NCI-H1930 (cell line): Measurements from ENCODE around the gene SIGLEC12.

ENCODE experiments used
- DNase-seq, 2 experiments: peaks; one replicate each; lab custom pipeline; 2025; lab: John Stamatoyannopoulos, UW

Gene SIGLEC12

DNA sequence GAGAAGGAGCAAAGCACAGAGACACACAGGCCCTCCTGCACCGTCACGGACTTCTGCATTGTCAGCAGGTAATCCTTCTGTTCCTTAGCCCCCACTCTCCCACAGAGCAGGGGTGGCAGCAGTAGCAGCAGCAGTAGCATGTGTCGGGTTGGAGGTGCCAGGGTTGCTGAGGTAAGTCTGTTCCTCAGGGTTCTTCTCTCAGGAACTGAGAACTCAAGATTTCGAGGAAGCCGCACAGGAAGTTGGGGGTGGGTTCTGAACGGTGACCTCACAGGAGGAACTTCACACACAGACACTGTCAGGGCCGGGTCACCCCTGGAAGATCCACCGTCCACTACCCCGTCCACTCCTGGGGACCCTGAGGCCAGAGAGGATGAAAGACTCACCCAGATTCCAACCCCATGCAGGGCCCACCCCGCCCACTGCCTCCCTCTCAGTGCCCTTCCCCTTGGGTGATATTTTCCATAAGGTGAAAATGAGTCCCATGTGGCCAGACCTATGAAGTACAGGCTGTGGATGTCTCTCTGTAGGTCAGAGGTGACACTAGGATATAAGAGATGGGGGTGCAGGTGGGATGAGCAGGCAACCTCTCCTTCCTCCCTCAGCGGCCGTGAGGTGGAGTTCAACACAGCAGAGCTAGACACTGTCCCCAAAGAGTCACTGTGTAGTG is at the start of gene SIGLEC12:
Gene SIGLEC12, minus strand, starts transcription at position 207 of the 670 bp plus-strand sequence. Its CDS starts 67 bp downstream, at position 140.
- DNase-seq = no peak

DNA sequence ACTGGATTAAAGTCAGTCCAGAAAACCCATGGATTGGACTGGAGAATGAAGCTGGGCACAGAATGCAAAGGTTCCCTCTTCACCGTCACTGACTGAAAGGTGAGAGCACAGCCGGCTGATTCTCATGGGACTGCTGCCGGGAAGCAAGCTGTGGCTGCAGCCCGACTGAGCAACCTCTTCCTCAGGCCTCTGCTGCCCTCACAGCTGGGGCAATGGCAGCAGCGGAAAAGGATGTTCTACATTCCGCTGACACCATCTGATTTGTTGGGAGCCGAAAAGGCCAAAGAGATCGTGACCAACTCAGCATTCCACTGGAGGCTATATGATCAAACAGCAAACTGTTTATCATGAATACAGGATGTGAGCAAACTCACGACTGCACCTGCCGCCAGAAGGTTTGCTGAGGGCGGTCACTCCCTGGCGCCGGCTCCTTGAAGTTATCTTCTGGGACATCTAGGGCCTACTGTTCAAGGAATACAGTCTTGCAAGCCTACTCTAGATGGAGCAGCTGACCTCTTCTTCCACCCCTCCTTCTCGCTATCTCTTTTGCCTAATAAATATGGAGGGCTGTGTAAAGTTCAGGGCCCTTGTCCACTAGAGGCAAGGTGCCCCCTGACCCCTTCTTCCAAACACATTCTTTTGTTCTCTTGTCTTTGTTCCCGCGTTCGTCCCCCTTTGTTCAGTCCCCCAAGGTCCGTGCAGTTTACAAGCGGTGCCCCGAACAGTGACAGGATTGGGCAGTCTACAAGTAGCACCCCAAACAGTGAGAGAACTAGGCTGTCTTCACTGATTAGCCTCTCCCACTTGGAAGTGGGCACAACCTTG is 49.5 kb upstream of the SIGLEC12 start:
- peak in 1 of 2 experiments; percentile 12 for DNase-seq

DNA sequence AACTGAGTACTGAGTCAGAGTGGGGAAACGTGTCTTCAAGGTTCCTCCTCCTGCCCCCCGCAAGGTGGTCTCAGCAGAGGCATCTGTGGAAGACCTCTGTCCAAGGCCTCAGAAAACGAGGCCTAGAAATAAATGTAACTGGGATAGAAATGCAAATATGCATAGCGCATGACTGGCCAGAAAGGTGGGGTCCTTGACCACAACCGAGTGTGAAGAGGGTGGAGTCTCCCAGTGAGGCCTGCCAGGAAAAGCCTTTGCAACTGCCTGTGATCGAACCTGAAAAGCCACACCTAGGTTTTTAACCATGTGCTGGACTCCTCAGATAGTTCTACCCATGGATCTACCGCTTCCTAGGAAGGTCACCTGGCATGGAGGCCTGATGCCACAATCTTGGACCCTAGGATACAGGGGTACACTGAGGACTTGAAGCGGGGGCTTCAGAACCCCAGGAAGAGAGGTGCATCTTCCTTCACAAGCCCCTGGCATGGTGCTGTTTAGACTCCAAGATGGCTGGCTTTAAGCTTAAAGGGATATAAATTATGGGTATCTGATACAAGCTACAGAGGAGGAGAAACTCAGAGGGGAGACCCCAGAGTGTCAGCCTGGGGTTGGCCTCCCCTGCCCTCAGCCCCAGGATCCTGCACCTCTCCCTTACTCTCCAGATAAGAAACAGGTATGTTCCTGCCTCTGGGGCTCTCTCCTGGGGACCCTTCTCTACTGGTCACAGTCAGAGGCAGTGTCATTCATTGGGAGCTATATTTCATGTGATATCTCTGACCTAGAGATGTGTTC is 48.1 kb upstream of the SIGLEC12 start:
- DNase-seq = no peak

DNA sequence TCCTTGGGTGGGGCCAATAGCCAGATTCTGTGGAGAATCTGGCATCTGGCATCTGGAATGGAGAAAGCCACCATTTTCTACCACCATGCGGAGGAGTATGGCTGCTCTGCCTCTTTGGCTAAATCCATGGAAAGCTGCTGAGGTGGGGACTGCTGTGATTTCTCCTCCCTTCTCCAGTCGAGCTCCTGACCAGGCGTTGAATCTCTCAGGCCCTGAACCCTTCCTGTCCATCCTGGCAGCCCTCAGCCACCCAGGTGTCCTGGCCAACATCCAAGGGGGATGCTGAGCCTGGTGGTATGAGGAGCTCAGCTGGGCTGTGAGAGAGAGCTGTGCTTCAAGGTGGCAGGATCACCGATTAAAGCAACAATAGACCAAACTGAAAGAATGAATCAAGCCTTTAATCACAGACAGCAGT is 47.3 kb upstream of the SIGLEC12 start:
- DNase-seq = no peak

DNA sequence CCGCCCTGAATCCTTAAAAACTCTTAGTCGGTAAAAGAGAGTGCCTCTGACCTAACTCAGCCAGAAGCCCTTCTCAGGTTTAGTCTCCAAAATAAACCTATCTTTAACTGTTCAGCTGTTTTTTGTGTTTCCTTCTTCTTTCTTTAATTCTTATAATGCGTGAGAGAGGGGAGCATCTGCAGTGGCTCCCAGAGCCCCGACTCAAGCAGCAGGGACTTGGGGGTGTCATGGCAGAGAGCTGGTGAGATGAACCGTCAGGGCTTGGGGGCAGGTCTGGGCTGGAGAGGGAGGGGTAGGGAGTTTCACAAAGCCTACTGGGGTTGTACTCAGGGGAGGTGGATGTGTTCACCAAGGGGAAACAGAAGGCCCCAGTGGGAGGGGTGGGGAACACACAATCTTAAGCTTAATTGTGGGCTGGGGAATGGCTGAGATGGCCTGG is 46.6 kb upstream of the SIGLEC12 start:
- DNase-seq = no peak

DNA sequence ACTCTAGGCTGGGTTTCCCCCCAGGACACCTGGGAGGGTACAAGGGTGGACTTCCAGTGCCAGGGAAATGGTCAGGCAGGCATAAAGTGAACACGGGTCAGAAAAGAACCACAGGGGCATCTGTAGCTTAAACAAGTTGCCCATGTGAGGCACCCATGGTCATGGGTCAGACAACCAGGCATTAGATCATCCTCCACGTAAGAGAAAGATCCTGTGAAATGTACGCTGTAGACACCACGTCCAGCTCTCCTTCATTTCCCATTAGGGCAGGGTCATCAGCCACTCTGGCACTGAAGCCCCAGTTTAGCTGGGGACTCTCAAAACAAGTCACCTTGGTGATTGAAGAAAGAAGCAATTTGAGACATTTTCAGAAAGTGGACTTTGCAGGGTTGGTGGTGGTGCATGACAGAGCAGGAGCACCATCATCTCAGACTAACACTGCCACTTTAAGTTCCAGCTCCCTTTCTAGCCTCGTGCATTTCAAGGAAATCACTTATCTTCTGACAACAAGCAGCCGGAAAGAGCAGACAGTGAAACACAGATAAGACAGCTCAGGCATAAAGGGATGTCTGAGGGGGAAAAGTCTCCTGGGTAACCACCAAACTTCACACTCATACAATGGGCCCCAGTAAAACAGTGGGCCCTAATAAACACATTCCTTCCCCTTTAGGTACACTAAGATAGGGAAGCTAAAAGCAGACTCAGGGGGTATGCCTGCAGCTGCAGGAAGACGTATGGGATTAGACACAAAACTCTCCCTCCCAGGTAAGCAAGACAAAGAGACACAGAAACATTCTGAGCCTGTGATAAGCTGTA is 46.0 kb upstream of the SIGLEC12 start:
- DNase-seq = no peak

DNA sequence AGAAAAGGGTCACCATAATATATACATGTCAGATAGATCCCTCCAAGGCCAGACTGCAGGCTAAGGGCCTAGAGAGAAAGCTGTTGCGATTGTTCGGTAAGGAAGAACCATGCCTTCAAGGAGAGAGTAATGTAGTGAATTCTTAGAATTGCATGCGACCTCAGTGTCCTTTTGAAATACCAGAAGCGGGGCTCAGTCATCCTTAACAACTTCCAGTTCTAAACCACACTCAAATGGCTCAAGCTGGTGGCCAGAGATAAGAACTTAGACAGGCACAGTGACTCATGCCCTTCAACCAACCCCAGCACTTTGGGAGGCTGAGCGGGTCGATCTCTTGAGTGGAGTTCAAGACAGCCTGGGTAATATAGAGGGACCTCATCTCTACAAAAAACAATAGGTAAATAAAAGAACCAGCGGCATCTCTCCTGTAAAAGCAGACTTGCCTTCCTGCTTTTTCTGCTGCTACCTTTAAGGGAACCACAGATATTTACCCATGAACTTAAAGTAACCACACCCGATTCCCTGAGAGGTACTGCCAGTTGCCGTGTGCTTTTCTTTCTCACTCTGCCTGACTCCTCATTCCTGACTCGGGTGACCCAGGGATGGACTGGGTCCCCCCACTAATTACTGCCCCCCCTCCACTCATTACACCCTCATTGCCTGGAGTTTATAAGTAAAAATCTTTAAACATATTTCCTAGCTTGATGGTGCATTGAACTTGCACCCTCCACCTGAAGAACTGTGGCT is 45.2 kb upstream of the SIGLEC12 start:
- no peak for DNase-seq

DNA sequence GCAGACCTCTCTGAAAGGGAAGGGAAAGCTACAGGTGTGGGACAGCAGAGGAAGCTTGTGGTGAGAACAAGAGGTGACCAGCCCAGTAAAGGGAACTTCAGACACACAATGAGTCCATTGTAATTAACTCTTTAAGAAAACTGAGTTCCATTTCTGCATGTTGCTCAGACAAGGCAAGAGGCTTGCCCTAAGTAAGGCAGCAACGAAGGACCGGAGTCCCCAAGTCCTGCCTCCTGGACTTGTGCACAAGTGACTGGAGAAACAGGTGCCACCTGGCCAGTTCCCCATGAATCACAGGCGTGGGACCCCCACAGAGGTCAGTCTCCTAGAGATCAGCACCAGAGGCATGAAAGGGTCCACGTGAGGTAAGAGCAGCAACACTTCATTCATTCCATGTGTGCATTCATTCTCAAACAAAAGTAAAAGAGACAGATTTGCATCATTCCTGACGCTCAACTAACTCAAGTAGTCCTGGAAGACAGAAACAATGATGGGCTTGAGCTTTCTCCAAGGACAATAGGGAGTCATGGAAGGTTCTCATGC is 44.6 kb upstream of the SIGLEC12 start:
- no peak for DNase-seq

DNA sequence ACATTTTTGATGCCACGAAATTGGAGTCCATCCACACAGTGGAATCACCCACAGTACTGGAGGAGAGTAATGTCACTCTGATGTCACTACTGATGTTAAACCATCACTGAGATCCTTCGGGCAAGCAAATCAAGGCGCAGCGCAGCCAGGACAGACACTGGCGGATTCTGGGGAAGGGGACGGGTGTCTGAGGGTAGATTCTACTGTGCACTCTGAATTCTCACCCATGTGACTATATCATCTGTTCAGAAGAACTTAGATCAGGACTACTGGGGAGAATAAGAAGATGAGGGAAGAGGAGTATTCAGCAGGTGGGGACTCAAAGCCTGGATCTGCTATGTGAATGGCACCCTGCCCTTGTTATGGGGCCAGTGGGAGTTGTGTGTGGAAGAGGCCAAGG is 42.4 kb upstream of the SIGLEC12 start:
- DNase-seq = no peak

DNA sequence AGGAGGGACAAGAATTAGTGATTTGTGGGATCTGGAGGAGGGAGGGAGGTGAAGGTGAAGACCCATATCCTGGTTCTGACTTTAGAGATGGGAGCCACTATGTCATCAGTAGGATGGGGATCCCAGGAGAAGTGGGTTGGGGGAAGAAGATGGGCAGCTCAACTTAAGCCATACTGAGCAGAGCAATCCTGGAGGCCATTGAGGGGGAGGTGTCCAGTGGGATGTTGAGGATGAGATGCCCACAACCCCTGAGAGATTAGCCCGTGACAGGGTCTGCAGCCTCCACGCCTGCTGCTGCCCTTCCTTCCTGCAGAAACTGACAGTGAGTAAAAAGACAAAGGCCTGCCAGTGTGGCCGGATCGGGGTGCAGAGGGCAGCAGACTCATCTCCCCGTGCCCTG is 41.1 kb upstream of the SIGLEC12 start:
- DNase-seq = no peak

DNA sequence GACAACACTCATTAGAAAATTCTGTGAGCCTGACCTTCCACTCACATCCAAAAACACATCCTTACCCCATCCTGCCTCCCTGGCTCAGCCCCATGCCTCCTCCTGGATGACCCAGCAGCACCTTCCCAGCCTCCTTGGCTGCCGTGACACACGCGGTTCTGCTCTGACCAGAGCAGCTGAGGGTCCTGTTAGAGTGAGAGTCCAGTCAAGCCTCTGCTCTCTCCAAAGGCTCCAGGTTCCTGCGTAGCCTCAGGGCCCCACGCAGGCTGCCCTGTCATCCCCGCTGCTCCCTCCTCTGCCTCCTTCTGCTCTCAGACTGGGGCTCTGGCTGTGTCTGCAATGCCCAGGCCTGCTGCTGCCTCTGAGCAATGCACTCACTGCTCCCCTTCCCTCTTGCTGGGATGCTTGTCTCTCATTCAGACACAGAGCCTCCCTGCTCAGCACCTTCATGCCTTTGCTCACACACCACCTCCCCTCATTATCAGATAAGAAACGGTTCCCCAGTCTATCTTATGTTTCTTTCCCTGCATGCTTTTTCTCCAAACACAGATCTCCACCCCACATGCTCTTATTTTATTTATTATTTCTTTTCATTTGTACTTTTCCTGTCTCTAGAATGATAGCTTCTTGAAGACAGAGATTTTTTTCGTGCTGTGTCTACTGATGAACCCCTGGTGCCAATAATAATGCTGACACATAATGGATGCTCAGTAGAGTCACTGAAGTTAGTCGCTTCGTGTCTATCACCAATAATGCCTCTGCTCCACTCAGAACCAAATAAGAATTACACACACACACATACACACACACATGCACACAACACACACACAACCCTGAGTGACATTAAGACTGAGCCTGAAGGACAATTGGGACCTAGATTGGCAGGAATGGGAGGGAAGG is 40.1 kb upstream of the SIGLEC12 start:
- no peak for DNase-seq

DNA sequence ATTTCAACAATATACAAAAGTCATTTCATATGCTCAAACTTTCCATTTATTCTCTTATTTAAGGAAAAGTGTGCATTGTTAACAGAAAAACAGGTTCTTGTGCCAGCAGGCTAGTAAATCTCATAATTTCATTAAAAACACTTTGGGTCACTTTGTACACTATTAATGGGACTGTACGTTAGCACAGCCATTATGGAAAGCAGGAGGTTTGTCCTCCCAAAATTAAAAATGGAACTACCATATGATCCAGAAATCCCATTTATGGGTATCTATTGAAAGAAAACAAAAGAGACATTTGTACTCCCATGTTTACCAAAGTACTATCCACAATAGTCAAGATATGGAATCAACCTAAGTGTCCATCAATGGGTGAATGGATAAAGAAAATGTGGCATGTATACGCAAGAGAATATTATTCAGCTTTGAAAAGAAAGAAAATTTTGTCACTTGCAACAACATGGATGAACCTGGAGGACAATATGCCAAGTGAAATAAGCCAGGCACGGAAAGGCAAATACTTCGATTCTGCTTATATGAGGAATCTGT is 38.3 kb upstream of the SIGLEC12 start:
- no peak for DNase-seq

DNA sequence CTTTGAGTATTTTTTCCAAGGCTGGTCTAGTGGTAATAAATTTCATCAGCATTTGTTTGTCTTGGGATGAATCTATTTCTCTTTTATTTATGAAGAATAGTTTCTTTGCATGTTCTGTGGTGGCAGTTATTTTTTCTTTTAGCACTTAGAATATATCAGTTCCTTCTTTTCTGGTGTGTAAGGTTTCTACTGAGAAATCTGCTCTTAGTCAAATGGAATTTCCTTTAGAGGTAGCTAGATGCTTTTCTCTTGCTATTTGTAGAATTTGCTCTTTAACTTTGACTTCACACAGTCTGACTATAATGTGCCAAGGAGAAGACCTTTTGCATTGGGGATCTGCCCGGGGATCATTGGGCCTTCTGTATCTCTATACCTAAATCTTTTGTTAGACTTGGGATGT is 33.9 kb upstream of the SIGLEC12 start:
- no peak for DNase-seq

DNA sequence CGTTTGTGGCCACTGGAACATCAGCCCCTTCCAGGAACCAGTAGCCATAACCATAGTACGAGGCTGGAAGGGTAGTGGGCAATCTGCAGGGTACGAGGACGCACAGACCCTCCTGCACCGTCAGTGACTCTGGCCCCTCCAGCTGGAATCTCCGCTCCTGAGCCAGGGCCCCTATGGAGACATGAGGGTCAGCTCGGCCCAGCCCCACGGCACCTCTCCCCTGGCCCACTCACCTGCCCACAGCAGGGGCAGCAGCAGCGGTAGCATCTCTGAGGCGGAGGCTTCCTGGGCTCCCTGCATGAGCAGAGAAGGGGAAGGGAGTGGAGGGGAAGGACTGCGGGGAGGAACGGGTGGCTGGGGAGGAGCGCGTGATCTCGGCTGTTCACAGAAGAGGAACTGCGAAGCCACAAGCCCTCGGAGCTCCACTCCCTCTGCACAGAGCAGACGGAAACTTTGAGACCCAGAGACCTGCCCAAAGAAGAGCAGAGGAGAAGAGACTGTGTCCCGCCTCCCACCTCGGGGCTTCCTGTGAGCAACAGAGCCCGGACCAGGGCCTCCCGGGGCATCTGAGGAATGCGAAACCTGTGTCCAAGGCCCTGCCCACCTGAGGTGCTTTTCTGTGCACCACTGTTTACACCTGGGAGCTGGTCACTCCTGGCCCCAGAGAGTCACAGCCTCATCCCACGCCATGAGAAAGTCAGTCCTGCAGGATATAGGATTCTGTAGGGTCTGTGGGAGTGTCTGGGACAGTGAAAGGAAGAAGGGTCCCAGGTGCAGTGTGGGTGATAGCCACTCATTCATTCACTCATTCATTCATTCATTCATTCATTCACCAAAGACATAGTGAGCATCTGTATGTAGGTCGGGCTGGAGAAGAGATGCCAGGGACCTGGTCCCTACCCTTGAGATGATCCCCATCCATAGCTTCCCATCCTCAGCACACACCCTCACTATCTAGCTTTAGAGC is 30.0 kb upstream of the SIGLEC12 start, which contains the start of gene SIGLEC6:
Gene SIGLEC6, minus strand, starts transcription at position 322 of the 967 bp plus-strand sequence. Its CDS starts 22 bp downstream, at position 300.
- DNase-seq = no peak

DNA sequence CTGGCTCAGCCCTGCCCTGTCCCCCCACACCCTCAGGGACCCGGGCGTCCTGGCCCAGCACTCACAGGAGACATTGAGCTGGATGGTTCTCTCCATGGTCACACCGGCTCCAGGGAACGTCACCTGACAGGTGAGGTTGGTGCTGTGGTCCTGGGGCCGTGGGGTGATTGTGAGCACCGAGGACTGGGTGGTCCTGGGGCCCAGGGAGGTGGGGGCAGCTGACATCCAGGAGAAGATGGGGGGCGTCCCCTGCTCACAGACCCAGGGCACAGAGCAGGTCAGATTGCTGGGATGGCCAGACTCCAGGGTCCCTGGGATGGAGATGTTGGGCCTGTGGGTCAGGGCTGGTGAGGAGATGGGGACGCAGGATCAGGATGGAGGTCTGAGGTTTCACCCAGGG is 29.0 kb upstream of the SIGLEC12 start:
- no peak for DNase-seq

DNA sequence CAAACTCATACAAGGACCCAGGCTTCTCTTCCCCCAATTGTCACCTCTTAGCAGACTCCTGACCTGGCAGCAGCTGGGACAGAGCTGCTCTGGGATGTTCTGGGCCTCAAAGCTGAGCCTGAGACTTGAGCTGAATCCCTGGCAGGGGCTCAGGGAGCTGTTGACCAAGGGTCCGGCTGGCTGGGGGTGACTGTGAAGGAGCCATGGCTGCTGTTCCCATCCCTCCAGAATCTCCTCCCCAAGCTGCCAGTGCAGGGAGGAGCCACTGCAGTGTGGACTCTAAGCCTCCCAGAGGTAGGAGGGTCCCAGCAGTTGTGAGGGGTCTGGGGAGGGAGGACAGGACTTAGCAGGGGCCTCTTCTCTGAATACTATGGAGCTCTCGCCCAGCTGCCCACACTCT is 27.7 kb upstream of the SIGLEC12 start:
- no peak for DNase-seq

DNA sequence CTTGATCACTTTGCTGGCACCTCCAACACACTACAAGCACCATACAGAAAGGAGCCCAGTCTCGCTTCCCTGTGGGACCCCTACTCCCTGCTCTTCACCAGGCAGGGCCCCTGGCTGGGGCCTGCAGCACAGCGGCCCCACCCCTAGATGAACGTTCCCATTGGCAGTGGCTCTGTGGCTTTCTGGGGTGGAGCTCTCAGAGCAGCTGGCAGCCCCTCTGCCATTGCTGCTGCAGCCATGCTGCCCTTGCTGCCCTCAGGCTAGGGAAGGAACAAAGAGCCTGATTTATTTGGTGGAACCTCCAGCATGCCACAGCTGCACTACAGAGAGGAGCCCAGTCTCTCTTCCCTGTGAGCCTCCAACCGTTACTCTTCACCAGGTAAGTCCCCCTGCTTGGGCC is 24.1 kb upstream of the SIGLEC12 start:
- DNase-seq = no peak

DNA sequence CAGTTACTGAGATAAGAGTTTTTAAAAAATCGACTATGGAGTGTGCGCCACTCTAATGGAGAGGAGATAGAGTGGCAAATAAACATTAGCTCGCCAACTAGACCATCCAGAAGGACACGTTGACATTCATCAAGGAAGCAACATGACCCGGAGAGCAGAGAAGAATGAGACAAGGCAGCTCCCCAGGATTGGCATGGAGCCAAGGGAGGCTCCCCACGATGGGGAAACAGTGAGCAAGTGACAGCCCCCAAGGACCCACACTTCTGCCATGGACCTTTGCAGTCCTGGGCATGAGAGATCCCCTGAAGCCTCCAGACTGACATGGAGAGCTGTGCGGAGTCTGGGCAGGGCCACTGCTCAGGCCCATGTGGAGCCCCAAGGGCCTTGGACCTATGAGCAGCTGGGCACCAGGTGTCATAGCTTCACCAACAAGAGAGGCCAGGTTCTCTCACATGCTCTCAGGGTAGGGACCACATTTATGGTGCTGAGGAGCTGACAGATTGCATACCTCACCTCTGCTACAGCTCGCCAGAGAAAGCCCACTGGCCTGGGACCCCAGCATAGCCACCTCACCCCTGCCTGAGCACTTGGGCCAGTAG is 23.2 kb upstream of the SIGLEC12 start:
- DNase-seq = no peak
